DOHH2 (cell line): ENCODE measurements around the gene TSPAN17.

Experiments
- H3F3A ChIP-seq: fragments of 200-600 bp; sonication (generic), shearing (Covaris generic); 2 replicates; pipeline ENCODE4 v1.6.0; 2016; ENCODE audit warnings: antibody characterized with exemption, mild to moderate bottlenecking; ENCODE audit not compliant: control insufficient read depth, insufficient read depth
- H3K27ac ChIP-seq: fragments of 200-600 bp; sonication (generic); 2 replicates; pipeline ENCODE4 v1.5.1; 2014; ENCODE audit warnings: low read depth, mild to moderate bottlenecking, low read length, moderate library complexity
- H3K27me3 ChIP-seq: fragments of 200-600 bp; sonication (generic); 2 replicates; pipeline ENCODE4 v1.6.1; 2014; ENCODE audit warnings: mild to moderate bottlenecking, low read length, mixed read lengths; ENCODE audit not compliant: control insufficient read depth
- H3K36me3 ChIP-seq: fragments of 200-600 bp; sonication (generic); 2 replicates; pipeline ENCODE4 v1.6.1; 2014; ENCODE audit warnings: mild to moderate bottlenecking, low read length, moderate library complexity, mixed read lengths; ENCODE audit not compliant: control insufficient read depth
- H3K4me1 ChIP-seq: fragments of 200-600 bp; sonication (generic); 2 replicates; pipeline ENCODE4 v1.6.1; 2014; ENCODE audit warnings: mild to moderate bottlenecking, low read length, mixed read lengths; ENCODE audit not compliant: control insufficient read depth
- H3K4me2 ChIP-seq: fragments of 200-600 bp; sonication (generic); 2 replicates; pipeline ENCODE4 v1.6.0; 2014; ENCODE audit warnings: mild to moderate bottlenecking, low read length, moderate library complexity
- H3K4me3 ChIP-seq: fragments of 200-600 bp; sonication (generic); 2 replicates; pipeline ENCODE4 v1.5.1; 2014; ENCODE audit warnings: mild to moderate bottlenecking, low read length, mixed read lengths
- H3K79me2 ChIP-seq: fragments of 200-600 bp; sonication (generic); 2 replicates; pipeline ENCODE4 v1.6.1; 2014; ENCODE audit warnings: mild to moderate bottlenecking, low read length, mixed read lengths; ENCODE audit not compliant: control insufficient read depth
- H3K9me2 ChIP-seq: fragments of 200-600 bp; sonication (generic); replicated peaks from 2 replicates; pipeline ENCODE4 v1.6.1; 2014; ENCODE audit warnings: mild to moderate bottlenecking, low read length, mixed read lengths; ENCODE audit not compliant: control insufficient read depth
- H3K9me3 ChIP-seq: fragments of 200-600 bp; sonication (generic); 2 replicates; pipeline ENCODE4 v1.6.1; 2014; ENCODE audit warnings: antibody characterized with exemption, low read length, mixed read lengths; ENCODE audit not compliant: control insufficient read depth, insufficient read depth
- H4K20me1 ChIP-seq: fragments of 200-600 bp; sonication (generic); 2 replicates; pipeline ENCODE4 v1.6.0; 2014; ENCODE audit warnings: low read depth, mild to moderate bottlenecking, antibody characterized with exemption, low read length, moderate library complexity; ENCODE audit not compliant: control insufficient read depth, insufficient read depth
- EZH2phosphoT487 ChIP-seq: fragments of 200-600 bp; sonication (generic); IDR thresholded peaks from 2 replicates; pipeline ENCODE4 v1.6.1; 2017; ENCODE audit warnings: borderline replicate concordance, mild to moderate bottlenecking, antibody characterized with exemption, low read length, moderate library complexity, mixed read lengths
- TF ChIP-seq, protein P1 (sequence below): fragments of 200-600 bp; sonication (generic); IDR thresholded peaks from one replicate; pipeline ENCODE4 v1.5.1; 2014; ENCODE audit warnings: antibody characterized with exemption, mild to moderate bottlenecking, low read depth, low read length; ENCODE audit not compliant: poor library complexity, severe bottlenecking

TSPAN17 gene

DNA sequence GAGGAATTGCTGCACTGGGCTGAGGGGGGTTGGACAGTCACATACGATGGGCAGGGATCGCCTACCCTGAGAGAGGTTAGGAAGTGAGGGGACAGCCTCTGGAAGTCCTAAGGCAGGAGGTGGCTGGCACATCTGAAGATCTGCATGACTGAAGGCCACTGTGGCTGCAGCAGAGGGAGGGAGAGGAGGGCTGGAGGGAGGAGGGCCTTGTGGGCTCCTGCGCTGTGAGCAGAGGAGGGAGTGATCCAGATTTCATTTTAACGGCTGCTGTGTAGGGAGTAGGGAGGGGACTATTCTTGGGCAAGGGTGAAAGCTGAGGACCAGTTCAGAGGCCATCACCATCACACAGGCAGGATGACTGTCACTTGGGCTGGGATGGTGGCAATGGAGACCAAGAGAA, 9.7 kb upstream of the TSPAN17 start:
- H3K4me2 ChIP-seq = no peak overlapping the region
- H3K79me2 ChIP-seq = no peaks in the 10 kb centered on the region
- no peaks in the 10 kb centered on the region for H3K9me3 ChIP-seq
- no peaks in the 10 kb centered on the region for H3F3A ChIP-seq
- no peaks in the 10 kb centered on the region for H3K9me2 ChIP-seq
- H3K4me1 ChIP-seq = peaks cover 31% of the 10 kb centered on the region
- no peak overlapping the region for H3K27ac ChIP-seq
- no peak overlapping the region for H3K4me3 ChIP-seq
- no peaks in the 10 kb centered on the region for H4K20me1 ChIP-seq
- TF ChIP-seq, protein P1, sequence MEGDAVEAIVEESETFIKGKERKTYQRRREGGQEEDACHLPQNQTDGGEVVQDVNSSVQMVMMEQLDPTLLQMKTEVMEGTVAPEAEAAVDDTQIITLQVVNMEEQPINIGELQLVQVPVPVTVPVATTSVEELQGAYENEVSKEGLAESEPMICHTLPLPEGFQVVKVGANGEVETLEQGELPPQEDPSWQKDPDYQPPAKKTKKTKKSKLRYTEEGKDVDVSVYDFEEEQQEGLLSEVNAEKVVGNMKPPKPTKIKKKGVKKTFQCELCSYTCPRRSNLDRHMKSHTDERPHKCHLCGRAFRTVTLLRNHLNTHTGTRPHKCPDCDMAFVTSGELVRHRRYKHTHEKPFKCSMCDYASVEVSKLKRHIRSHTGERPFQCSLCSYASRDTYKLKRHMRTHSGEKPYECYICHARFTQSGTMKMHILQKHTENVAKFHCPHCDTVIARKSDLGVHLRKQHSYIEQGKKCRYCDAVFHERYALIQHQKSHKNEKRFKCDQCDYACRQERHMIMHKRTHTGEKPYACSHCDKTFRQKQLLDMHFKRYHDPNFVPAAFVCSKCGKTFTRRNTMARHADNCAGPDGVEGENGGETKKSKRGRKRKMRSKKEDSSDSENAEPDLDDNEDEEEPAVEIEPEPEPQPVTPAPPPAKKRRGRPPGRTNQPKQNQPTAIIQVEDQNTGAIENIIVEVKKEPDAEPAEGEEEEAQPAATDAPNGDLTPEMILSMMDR = no peak
- TF ChIP-seq EZH2phosphoT487 = no peak
- H3K27me3 ChIP-seq = no peaks in the 10 kb centered on the region
- no peaks in the 10 kb centered on the region for H3K36me3 ChIP-seq

DNA sequence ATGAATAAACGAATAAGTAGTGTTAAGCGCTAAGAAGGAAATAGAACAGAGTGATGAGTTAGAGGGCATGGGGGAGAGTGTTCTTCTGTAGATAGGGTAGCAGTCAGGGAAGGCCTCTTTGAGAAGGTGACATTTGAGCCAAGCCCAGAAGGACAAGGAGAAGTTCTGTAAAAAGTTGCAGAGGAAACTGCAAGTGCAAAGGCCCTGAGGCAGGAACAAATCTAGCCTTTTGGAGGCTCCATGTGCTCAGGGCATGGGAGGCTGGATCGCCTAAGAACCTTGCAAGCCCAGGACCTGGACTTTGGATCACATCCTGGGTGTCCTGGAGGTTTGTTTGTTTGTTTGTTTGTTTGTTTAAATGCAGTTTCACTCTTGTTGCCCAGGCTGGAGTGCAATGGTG, 8.8 kb upstream of the TSPAN17 start:
- Histone ChIP-seq H3K9me2 (no peaks in the 10 kb centered on the region), H3K4me3 (no peak overlapping the region), H3F3A (no peaks in the 10 kb centered on the region), H3K9me3 (no peaks in the 10 kb centered on the region), H3K27me3 (no peaks in the 10 kb centered on the region), H3K4me2 (no peak overlapping the region), H3K36me3 (no peaks in the 10 kb centered on the region), H3K4me1 (peaks cover 22% of the 10 kb centered on the region), H3K27ac (no peak overlapping the region), H4K20me1 (no peaks in the 10 kb centered on the region), H3K79me2 (no peaks in the 10 kb centered on the region)
- TF ChIP-seq, protein P1 = no peak
- no peak for TF ChIP-seq EZH2phosphoT487

DNA sequence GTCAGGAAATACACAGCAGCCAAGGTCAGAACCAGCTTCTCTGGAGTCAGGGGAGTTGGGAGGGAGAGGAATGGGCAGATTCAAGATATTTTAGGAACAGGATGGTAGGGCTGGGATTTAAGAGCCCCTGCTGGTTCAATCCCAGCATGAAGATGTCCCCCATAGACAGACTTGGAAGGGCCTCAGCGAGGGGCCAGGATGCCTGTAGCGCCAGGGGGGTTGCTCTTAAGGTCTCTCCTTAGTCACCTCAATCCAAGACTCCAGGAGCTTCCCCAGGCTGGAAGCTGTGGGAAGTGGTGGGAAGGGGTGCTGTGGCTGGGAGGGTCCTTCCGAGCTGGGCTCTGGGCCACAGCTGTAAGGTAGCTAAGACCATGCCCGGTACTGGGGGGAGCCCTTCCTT, 8.1 kb upstream of the TSPAN17 start:
- no peak overlapping the region for H3K4me3 ChIP-seq
- no peak for TF ChIP-seq EZH2phosphoT487
- TF ChIP-seq, protein P1 = no peak
- H3K9me3 ChIP-seq = no peaks in the 10 kb centered on the region
- no peaks in the 10 kb centered on the region for H3F3A ChIP-seq
- no peaks in the 10 kb centered on the region for H3K36me3 ChIP-seq
- no peaks in the 10 kb centered on the region for H3K27me3 ChIP-seq
- H3K9me2 ChIP-seq = no peaks in the 10 kb centered on the region
- H3K27ac ChIP-seq = no peak overlapping the region
- H3K4me1 ChIP-seq = peaks cover 14% of the 10 kb centered on the region
- no peaks in the 10 kb centered on the region for H4K20me1 ChIP-seq
- H3K79me2 ChIP-seq = no peaks in the 10 kb centered on the region
- no peak overlapping the region for H3K4me2 ChIP-seq

DNA sequence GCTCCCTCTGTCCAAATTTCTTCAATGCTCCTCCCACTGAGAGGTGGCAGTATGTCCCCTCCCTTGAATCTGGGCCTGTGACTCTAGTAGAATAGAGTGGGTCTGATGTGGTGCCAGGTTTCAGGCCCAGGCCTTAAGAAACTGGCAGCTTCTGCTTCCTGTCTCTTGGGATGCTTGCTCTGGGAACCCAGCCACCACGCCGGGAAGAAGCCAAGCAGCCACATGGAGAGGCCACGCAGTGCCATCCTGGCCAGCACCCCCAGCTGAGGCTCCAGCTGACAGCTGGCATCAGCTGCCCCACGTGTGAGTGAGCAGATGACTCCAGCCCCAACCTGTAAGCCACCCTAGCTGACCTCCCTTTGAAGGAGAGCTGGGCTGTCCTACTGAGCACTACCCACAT, 7.3 kb upstream of the TSPAN17 start:
- Histone ChIP-seq H3F3A (no peaks in the 10 kb centered on the region), H3K36me3 (no peaks in the 10 kb centered on the region), H3K4me1 (peaks cover 7% of the 10 kb centered on the region), H3K9me2 (no peaks in the 10 kb centered on the region), H4K20me1 (no peaks in the 10 kb centered on the region), H3K9me3 (no peaks in the 10 kb centered on the region), H3K27ac (no peak overlapping the region), H3K27me3 (no peaks in the 10 kb centered on the region), H3K4me2 (no peak overlapping the region), H3K79me2 (no peaks in the 10 kb centered on the region), H3K4me3 (no peak overlapping the region)
- no peak for TF ChIP-seq EZH2phosphoT487
- TF ChIP-seq, protein P1 = no peak
